Osteoblast (primary cell): ENCODE results near the gene OGDH. TPM values are rescaled to one million over a fixed set of nuclear protein-coding genes. Genes with fewer than 3 reads are reported as not detected.

Experiments
- DNase-seq: peaks from one replicate; pipeline ENCODE4 v3.0.0; 2011; ENCODE audit warnings: low spot score, mixed read lengths; ENCODE audit not compliant: insufficient read length; ENCODE audit errors: missing footprints
- H2AFZ ChIP-seq: 2 replicates; pipeline ENCODE4 v1.6.0; 2011; ENCODE audit warnings: mild to moderate bottlenecking, low read length
- H3K27ac ChIP-seq: 2 replicates; pipeline ENCODE4 v1.5.1; 2011; ENCODE audit warnings: mild to moderate bottlenecking, low read depth, low read length, moderate library complexity
- H3K27me3 ChIP-seq: 2 replicates; pipeline ENCODE4 v1.6.0; 2012; ENCODE audit warnings: mild to moderate bottlenecking, control low read depth, inconsistent platforms, low read length, moderate library complexity; ENCODE audit not compliant: insufficient read depth
- H3K36me3 ChIP-seq: 2 replicates; pipeline ENCODE4 v1.5.1; 2011; ENCODE audit warnings: mild to moderate bottlenecking, low read length, control low read depth, moderate library complexity; ENCODE audit not compliant: insufficient read depth
- H3K4me1 ChIP-seq: 2 replicates; pipeline ENCODE4 v1.5.1; 2011; ENCODE audit warnings: mild to moderate bottlenecking, low read length, control low read depth, moderate library complexity; ENCODE audit not compliant: insufficient read depth
- H3K4me2 ChIP-seq: 2 replicates; pipeline ENCODE4 v1.6.0; 2011; ENCODE audit warnings: mild to moderate bottlenecking, low read length; ENCODE audit not compliant: insufficient read depth
- H3K4me3 ChIP-seq: fragments of 200-600 bp; sonication (generic); 3 replicates; pipeline ENCODE4 v1.5.1; 2012; ENCODE audit warnings: mild to moderate bottlenecking, low read length, inconsistent platforms; ENCODE audit not compliant: insufficient read depth
- H3K79me2 ChIP-seq: 2 replicates; pipeline ENCODE4 v1.6.0; 2012; ENCODE audit warnings: mild to moderate bottlenecking, low read length, control low read depth, inconsistent platforms; ENCODE audit not compliant: insufficient read depth
- H3K9me3 ChIP-seq: 2 replicates; pipeline ENCODE4 v1.5.1; 2011; ENCODE audit warnings: low read depth, low read length, control low read depth
- H4K20me1 ChIP-seq: 2 replicates; pipeline ENCODE4 v1.6.0; 2012; ENCODE audit warnings: mild to moderate bottlenecking, low read length, control low read depth; ENCODE audit not compliant: insufficient read depth
- total RNA-seq: library from RNA; depleted of rRNA; stranded (reverse); fragments of >200 nt; gene quantifications from 2 replicates; pipeline ENCODE4 v1.2.3, GENCODE V29; 2012
- TF ChIP-seq, protein P1 (sequence below): IDR thresholded peaks from 2 replicates; pipeline ENCODE4 v1.5.1; 2011; ENCODE audit warnings: mild to moderate bottlenecking, low read depth, low read length, moderate library complexity; ENCODE audit errors: extremely low read depth

Gene OGDH
- total RNA-seq, 1 donor, result 64.4 TPM

DNA sequence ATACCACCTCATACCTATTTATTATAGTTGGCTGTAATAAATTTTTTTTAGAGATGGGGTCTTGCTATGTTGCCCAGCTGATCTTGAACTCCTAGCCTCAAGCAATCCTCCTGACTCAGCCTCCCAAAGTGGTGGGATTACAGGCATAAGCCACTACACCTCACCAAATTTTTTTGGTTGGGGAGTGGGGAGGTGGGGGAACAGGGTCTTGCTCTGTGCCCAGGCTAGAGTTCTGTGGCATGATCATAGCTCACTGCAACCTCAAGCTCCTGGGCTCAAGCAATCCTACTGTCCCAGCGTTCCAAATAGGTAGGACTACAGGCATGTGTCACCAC, 3.9 kb upstream of the OGDH start:
- no peaks in the 10 kb centered on the region for H4K20me1 ChIP-seq
- no peak overlapping the region for H3K27ac ChIP-seq
- H3K4me3 ChIP-seq, result no peak overlapping the region
- TF ChIP-seq, protein P1, sequence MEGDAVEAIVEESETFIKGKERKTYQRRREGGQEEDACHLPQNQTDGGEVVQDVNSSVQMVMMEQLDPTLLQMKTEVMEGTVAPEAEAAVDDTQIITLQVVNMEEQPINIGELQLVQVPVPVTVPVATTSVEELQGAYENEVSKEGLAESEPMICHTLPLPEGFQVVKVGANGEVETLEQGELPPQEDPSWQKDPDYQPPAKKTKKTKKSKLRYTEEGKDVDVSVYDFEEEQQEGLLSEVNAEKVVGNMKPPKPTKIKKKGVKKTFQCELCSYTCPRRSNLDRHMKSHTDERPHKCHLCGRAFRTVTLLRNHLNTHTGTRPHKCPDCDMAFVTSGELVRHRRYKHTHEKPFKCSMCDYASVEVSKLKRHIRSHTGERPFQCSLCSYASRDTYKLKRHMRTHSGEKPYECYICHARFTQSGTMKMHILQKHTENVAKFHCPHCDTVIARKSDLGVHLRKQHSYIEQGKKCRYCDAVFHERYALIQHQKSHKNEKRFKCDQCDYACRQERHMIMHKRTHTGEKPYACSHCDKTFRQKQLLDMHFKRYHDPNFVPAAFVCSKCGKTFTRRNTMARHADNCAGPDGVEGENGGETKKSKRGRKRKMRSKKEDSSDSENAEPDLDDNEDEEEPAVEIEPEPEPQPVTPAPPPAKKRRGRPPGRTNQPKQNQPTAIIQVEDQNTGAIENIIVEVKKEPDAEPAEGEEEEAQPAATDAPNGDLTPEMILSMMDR, result no peak
- H3K9me3 ChIP-seq, result no peaks in the 10 kb centered on the region
- no peaks in the 10 kb centered on the region for H3K36me3 ChIP-seq
- no peaks in the 10 kb centered on the region for H3K27me3 ChIP-seq
- peaks cover 7% of the 10 kb centered on the region for H3K79me2 ChIP-seq
- peaks cover 15% of the 10 kb centered on the region for H3K4me1 ChIP-seq
- no peak for DNase-seq
- no peak overlapping the region for H3K4me2 ChIP-seq
- no peak overlapping the region for H2AFZ ChIP-seq

DNA sequence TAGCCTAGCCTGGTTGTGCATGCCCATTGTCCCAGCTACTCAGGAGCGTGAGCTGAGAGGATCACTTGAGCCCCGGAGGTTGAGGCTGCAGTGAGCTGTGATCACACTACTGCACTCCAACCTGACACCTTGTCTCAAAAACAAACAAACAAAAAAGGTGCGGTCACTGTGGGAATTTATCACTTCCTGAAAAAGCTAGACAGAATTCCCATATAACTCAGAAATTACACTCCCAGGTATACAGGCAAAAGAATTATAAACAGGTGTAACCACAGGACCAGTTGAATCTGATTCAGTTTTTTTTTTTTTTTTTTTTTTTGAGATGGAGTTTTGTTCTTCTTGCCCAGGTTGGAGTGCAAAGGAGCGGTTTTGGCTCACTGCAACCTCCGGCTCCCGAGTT, 3.2 kb upstream of the OGDH start:
- Histone ChIP-seq H3K4me1 (peaks cover 16% of the 10 kb centered on the region), H3K36me3 (no peaks in the 10 kb centered on the region), H2AFZ (no peak overlapping the region), H3K79me2 (peaks cover 14% of the 10 kb centered on the region), H3K4me3 (no peak overlapping the region), H3K4me2 (no peak overlapping the region), H3K9me3 (no peaks in the 10 kb centered on the region), H4K20me1 (no peaks in the 10 kb centered on the region), H3K27ac (no peak overlapping the region), H3K27me3 (no peaks in the 10 kb centered on the region)
- TF ChIP-seq, protein P1, result no peak
- no peak for DNase-seq

DNA sequence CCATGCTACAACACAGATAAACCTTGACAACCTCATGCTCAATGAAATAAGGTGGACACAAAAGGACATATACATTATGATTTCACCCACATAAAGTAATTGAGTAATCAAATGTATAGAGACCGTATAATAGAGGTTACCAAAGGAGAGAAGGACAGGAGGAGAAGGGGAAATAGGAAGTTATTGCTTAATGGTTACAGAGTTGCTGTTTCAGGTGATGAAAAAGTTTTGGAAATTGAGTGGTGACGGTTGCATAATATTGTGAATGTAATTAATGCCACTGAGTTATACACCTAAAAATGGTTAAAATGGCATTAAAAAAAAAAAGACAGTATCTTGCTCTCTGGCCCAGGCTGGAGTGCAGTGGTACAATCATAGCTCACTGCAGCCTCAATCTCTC, 1.5 kb upstream of the OGDH start:
- Histone ChIP-seq H3K9me3 (no peaks in the 10 kb centered on the region), H3K4me1 (peaks cover 21% of the 10 kb centered on the region), H3K4me2 (no peak overlapping the region), H3K27me3 (no peaks in the 10 kb centered on the region), H3K27ac (no peak overlapping the region), H3K36me3 (no peaks in the 10 kb centered on the region), H3K79me2 (peaks cover 31% of the 10 kb centered on the region), H3K4me3 (no peak overlapping the region), H4K20me1 (peaks cover 5% of the 10 kb centered on the region), H2AFZ (no peak overlapping the region)
- TF ChIP-seq, protein P1, result no peak
- DNase-seq, result no peak

DNA sequence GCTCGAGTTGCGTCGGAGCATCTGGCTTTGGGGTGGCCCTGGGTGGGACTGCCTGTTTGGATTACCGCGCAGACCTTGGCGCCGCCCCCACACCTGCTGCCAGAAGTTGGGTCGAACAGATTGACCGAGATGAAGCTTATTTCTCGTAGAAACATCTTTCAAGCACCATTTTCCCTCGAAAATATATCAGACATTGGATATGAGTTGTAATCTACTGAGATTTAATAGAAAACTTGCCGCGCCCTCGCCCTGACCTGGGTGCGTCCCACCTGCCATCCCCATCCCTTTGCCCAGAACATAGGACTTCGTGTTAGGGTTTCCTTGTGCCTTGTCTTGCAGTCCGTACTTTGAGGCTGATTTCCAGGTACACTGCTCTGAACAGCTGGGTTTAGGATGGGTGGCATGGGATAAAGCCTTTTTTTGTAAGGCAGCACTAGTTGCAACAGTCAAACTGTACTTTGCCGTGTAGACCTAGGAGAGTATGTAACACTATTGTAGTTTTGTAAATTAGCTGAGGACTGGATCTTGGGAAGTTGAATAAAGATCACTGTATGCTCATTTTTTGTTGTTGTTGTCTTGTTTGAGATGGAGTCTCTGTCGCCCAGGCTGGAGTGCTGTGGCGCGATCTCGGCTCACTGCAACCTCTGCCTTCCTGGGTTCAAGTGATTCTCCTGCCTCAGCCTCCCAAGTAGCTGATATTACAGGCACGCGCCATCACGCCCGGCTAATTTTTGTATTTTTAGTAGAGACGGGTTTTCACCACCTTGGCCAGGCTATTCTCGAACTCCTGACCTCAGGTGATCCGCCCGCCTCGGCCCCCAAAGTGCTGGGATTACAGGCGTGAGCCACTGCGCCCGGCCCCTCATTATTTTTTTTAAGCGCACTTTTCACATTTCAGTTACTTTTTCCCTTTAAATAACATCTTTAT, 978 bp downstream of the OGDH start:
- Histone ChIP-seq H3K27me3 (no peaks in the 10 kb centered on the region), H3K36me3 (no peaks in the 10 kb centered on the region), H3K9me3 (no peaks in the 10 kb centered on the region), H3K79me2 (peaks cover 51% of the 10 kb centered on the region), H3K4me1 (peaks cover 21% of the 10 kb centered on the region), H2AFZ (peak overlapping the region; percentile 87), H3K4me3 (peak overlapping the region; percentile 82), H3K27ac (peak overlapping the region; percentile 93), H3K4me2 (peak overlapping the region; percentile 97), H4K20me1 (peaks cover 5% of the 10 kb centered on the region)
- peak; percentile 79 for DNase-seq
- TF ChIP-seq, protein P1, result no peak
